GM23248 (cell line): ENCODE measurements around the gene THTPA.

Source experiments
- EZH2 ChIP-seq: fragments of 200-600 bp; sonication (generic); IDR thresholded peaks from 2 replicates; pipeline ENCODE4 v1.6.1; 2018; ENCODE audit warnings: antibody characterized with exemption, mild to moderate bottlenecking; ENCODE audit not compliant: insufficient read depth, poor library complexity, severe bottlenecking
- EZH2phosphoT487 ChIP-seq: fragments of 200-600 bp; sonication (generic); IDR thresholded peaks from 2 replicates; pipeline ENCODE4 v1.6.1; 2018; ENCODE audit warnings: antibody characterized with exemption, moderate library complexity, mild to moderate bottlenecking, low read depth; ENCODE audit not compliant: insufficient read depth

DNA sequence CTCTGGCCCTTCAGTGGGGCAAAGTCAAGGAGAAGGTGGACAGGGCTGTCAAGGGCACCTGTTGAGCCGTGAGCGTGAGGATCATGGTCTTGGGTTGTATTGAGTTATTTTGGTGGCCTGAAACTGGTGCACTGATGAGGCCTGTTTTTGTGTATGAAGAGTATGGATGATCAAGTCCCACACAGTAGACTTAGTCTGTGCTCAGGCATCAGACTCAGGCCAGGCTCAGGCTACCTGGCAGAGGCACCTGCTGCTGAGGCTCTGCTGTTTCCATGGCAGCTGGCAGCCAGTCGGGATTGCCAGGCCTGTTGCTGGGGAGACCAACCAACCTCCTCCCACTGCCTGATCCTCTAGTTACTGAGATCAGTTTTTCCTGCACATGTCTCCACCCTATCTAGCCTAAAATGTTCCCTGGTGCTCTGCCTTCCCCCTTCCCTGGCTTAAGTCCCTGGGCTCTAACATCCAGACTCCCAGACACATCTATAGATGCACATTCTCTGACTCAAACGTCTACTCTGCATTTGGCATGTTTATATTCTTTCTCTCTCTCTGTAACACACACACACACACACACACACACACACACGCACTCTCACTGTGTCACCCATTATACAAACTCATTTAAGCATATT lies 17.4 kb downstream of the THTPA start:
- no peak for TF ChIP-seq EZH2
- no peak for TF ChIP-seq EZH2phosphoT487
